Measurements from ENCODE around the gene CDKN1A. TPM values are rescaled to one million over a fixed set of nuclear protein-coding genes. Genes with fewer than 3 reads are reported as not detected.
A peak's percentile ranks its signal among the peaks of the same experiment; 100 is the strongest.

CDKN1A gene
- total RNA-seq, 1 donor from 2014 or later, result 1,168 TPM

DNA sequence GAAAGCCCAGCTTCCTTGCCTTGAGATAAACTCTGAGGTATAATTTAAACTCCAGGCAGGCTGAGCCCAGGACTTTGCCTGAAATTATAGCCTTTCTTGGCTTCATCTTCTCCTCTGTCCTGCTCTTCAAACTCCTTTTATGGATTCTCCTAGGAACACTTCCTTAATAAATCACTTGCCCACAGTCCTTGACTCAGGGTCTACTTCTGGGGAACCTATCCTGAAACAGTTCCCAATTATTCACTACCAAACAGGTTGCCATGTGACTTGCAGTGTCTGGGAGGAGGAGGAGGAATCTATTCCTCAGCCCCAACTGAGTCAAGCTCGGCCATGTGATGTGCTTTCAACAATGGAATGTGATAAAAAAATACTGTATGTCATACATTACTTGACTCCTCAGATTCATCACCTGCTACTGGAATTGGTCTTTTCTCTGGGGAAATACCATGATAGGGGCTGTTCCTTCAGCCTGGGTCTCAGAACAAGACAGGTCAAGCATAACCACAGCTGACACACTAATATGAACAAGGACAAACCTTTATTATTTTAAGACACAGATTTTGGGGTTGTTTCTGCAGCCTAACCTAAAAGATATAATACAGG lies 20.5 kb upstream of the CDKN1A start:
- Histone ChIP-seq H3K36me3 (ENCODE audit: control insufficient read depth, insufficient read depth, low read length) (no peaks in the 10 kb centered on the region), H3K27me3 (ENCODE audit: control insufficient read depth, insufficient read depth, low read length) (peaks cover 2% of the 10 kb centered on the region), H3K4me3 (ENCODE audit: low read depth, low read length) (no peak overlapping the region)
- TF ChIP-seq, protein P1, sequence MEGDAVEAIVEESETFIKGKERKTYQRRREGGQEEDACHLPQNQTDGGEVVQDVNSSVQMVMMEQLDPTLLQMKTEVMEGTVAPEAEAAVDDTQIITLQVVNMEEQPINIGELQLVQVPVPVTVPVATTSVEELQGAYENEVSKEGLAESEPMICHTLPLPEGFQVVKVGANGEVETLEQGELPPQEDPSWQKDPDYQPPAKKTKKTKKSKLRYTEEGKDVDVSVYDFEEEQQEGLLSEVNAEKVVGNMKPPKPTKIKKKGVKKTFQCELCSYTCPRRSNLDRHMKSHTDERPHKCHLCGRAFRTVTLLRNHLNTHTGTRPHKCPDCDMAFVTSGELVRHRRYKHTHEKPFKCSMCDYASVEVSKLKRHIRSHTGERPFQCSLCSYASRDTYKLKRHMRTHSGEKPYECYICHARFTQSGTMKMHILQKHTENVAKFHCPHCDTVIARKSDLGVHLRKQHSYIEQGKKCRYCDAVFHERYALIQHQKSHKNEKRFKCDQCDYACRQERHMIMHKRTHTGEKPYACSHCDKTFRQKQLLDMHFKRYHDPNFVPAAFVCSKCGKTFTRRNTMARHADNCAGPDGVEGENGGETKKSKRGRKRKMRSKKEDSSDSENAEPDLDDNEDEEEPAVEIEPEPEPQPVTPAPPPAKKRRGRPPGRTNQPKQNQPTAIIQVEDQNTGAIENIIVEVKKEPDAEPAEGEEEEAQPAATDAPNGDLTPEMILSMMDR (IDR thresholded peaks at IDR 0.05; ENCODE audit: insufficient read depth, low read length, poor library complexity, severe bottlenecking), result no peak
- DNase-seq (ENCODE audit: low read depth), result peak; percentile 97

DNA sequence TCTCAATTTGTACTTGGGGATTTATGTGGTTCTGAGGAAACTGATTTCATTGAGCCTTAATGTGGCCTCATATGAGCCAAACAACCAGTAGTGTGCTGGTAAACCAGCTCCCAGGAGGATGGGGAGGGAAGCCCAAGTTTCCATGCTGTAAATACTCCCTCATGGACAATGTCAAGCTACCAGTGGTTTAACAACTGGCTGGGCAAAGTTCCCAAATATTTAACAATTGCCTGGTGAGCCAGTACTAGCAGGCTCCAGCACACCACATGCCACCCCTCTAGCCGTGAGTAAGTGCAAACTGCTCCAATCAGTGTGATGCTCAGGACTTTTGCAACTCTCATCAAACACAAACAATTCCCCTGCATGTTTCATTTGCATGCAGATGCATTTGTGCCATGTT lies 19.2 kb upstream of the CDKN1A start:
- Histone ChIP-seq H3K4me3 (ENCODE audit: low read depth, low read length) (no peak overlapping the region), H3K27me3 (ENCODE audit: control insufficient read depth, insufficient read depth, low read length) (peaks cover 2% of the 10 kb centered on the region), H3K36me3 (ENCODE audit: control insufficient read depth, insufficient read depth, low read length) (no peaks in the 10 kb centered on the region)
- DNase-seq (ENCODE audit: low read depth), result no peak
- TF ChIP-seq, protein P1 (IDR thresholded peaks at IDR 0.05; ENCODE audit: insufficient read depth, low read length, poor library complexity, severe bottlenecking), result no peak

DNA sequence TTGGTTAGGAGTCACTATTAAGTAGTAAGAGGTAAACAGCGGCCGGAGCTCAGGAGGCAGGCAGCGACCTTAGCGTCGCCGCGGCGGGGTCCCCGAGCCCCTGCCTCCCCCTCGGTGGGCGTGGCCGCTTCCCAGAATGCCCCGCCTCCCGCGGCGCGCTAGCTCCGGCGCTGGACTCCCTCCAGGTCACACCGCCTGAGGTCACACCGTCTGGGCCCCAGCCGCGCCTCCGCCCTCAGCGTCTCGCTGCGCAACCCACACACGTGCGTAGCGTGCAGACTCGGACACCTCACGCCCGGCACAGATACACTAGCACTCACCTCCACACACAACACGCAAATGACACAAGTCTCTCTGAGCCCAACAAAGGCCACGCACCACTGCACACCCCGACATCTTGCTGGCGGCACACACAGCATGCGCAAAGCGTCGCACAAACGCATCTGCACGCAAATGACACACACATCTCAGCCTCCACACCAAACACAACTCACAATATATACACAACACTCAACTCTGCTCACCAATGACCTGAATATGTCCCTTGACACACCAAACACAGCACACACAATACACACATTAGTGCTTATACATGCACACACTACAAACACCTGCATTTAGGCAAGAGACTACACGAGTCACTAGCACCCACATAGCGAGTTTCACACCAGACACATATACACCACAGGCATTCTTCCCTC lies 17.6 kb upstream of the CDKN1A start:
- DNase-seq (ENCODE audit: low read depth), result no peak
- TF ChIP-seq, protein P1 (IDR thresholded peaks at IDR 0.05; ENCODE audit: insufficient read depth, low read length, poor library complexity, severe bottlenecking), result no peak
- Histone ChIP-seq H3K36me3 (ENCODE audit: control insufficient read depth, insufficient read depth, low read length) (no peaks in the 10 kb centered on the region), H3K27me3 (ENCODE audit: control insufficient read depth, insufficient read depth, low read length) (peaks cover 2% of the 10 kb centered on the region), H3K4me3 (ENCODE audit: low read depth, low read length) (peak overlapping the region; percentile 13)

DNA sequence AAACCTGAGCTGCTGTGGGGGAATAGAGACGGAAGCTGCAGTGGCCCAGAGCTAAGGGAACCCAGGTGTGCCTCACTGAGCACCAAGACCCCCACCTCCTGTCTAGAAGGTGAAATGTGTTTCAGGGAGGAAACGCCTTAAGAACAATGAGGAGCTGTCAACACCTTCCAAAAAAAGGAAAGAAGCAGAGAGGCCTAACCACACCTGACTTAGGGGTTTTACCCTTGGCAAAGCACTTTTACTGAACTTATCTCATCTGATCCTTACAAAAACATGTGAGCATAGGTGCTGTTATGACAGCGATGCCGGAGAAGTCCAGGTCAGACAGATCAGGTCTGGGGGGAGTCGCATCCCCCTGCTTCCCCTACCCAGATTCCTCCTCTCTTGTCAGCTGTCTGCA lies 16.1 kb upstream of the CDKN1A start:
- H3K4me3 ChIP-seq (ENCODE audit: low read depth, low read length), result no peak overlapping the region
- peaks cover 2% of the 10 kb centered on the region for H3K27me3 ChIP-seq (ENCODE audit: control insufficient read depth, insufficient read depth, low read length)
- no peak for DNase-seq (ENCODE audit: low read depth)
- TF ChIP-seq, protein P1 (IDR thresholded peaks at IDR 0.05; ENCODE audit: insufficient read depth, low read length, poor library complexity, severe bottlenecking), result no peak
- no peaks in the 10 kb centered on the region for H3K36me3 ChIP-seq (ENCODE audit: control insufficient read depth, insufficient read depth, low read length)

DNA sequence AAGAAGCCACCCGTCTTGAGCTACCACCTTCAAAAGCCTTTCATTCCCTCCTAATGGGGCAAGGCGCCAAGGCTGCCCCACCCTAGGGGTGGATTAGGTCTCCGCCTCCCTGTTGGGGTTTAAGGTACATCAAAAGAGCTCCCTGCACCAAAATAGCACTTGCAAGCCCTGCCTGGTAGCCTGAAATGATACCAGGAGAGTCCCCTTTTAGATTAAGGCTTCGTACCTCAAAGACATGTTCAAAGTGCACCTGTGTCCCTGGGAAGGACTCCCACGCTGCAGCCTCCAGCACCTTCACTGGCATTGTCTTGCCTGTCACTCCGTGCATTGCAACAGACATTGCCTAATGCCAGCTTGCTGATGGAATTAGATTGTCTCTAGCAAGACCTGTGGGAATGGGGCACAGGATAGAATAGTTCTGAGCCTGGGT lies 15.7 kb upstream of the CDKN1A start:
- no peak for DNase-seq (ENCODE audit: low read depth)
- TF ChIP-seq, protein P1 (IDR thresholded peaks at IDR 0.05; ENCODE audit: insufficient read depth, low read length, poor library complexity, severe bottlenecking), result no peak
- Histone ChIP-seq H3K27me3 (ENCODE audit: control insufficient read depth, insufficient read depth, low read length) (peaks cover 2% of the 10 kb centered on the region), H3K36me3 (ENCODE audit: control insufficient read depth, insufficient read depth, low read length) (no peaks in the 10 kb centered on the region), H3K4me3 (ENCODE audit: low read depth, low read length) (no peak overlapping the region)
